ENCODE measurements around the gene MPST.

The MPST gene

GRCh38 chr22:37022483-37023337 lies 3.2 kb downstream of the MPST start:
- no peak overlapping the region for H3K4me3 ChIP-seq (ENCODE audit: low read depth, low read length)
- TF ChIP-seq CTCF (IDR thresholded peaks at IDR 0.05; ENCODE audit: insufficient read depth, low read length, missing control alignments) = no peak
- no peak for DNase-seq (ENCODE audit: low read depth, low spot score)
- ChIA-PET CTCF (interaction anchor here (0.7 to 6.0 kb wide), 12 partner anchors 9 to 177 kb away, joined by 3 to 65 read pairs (median 4); no protein-coding TSS in a partner anchor), POLR2A (interaction anchor here (1.3 kb wide), 1 partner anchor 10 kb away, joined by 4 read pairs; no protein-coding TSS in a partner anchor)

- H3K4me3 ChIP-seq (ENCODE audit: low read depth, low read length) = no peak overlapping the region
- no peak for TF ChIP-seq CTCF (IDR thresholded peaks at IDR 0.05; ENCODE audit: insufficient read depth, low read length, missing control alignments)
- CTCF ChIA-PET = interaction anchor here (4.2 to 6.0 kb wide), 2 partner anchors 8 to 20 kb away, joined by 46 to 65 read pairs; no protein-coding TSS in a partner anchor
- no peak for DNase-seq (ENCODE audit: low read depth, low spot score)
- POLR2A ChIA-PET = interaction anchor here (1.3 kb wide), 1 partner anchor 9 kb away, joined by 4 read pairs; no protein-coding TSS in a partner anchor
Measured at GRCh38 chr22:37023743-37024338, 4.3 kb downstream of the MPST start.

- no peak for TF ChIP-seq CTCF (IDR thresholded peaks at IDR 0.05; ENCODE audit: insufficient read depth, low read length, missing control alignments)
- ChIA-PET CTCF (interaction anchor here (1.7 to 6.0 kb wide), 3 partner anchors 20 to 175 kb away, joined by 5 to 46 read pairs (median 5); partner anchors contain the start of gene KCTD17), POLR2A (no interaction called here)
- no peak for DNase-seq (ENCODE audit: low read depth, low spot score)
- H3K4me3 ChIP-seq (ENCODE audit: low read depth, low read length) = no peak overlapping the region
Measured at GRCh38 chr22:37024339-37025157, 5.0 kb downstream of the MPST start.

GRCh38 chr22:37025500-37026070 lies 6.0 kb downstream of the MPST start:
- DNase-seq (ENCODE audit: low read depth, low spot score) = no peak
- TF ChIP-seq CTCF (IDR thresholded peaks at IDR 0.05; ENCODE audit: insufficient read depth, low read length, missing control alignments) = no peak
- POLR2A ChIA-PET = interaction anchor here (1.1 kb wide), 1 partner anchor 12 kb away, joined by 3 read pairs; no protein-coding TSS in a partner anchor
- no peak overlapping the region for H3K4me3 ChIP-seq (ENCODE audit: low read depth, low read length)
- CTCF ChIA-PET = interaction anchor here (1.7 to 6.0 kb wide), 3 partner anchors 19 to 174 kb away, joined by 5 to 46 read pairs (median 5); partner anchors contain the start of gene KCTD17

- ChIA-PET POLR2A (interaction anchor here (1.1 kb wide), 1 partner anchor 11 kb away, joined by 3 read pairs; no protein-coding TSS in a partner anchor), CTCF (interaction anchor here (1.7 to 2.2 kb wide), 2 partner anchors 25 to 173 kb away, joined by 5 read pairs; partner anchors contain the start of gene KCTD17)
- no peak for DNase-seq (ENCODE audit: low read depth, low spot score)
- H3K4me3 ChIP-seq (ENCODE audit: low read depth, low read length) = no peak overlapping the region
- no peak for TF ChIP-seq CTCF (IDR thresholded peaks at IDR 0.05; ENCODE audit: insufficient read depth, low read length, missing control alignments)
Measured at GRCh38 chr22:37026325-37026724, 6.8 kb downstream of the MPST start.
